Colon (tissue), 2 donors: Measurements from ENCODE around the gene ASXL1.
"Not testable (repeated sequence)": the region's sequence is repeated elsewhere in the genome, so short reads cannot be mapped to it uniquely, and the experiment has no call there.

Source experiments
- FAIRE-seq: peaks from 2 replicates; lab custom pipeline; 2012; peaks lifted over from hg19 to GRCh38; lab: Jason Lieb, UNC
- donor health status: control.
- donor health status: control.

ASXL1 gene

GRCh38 chr20:32363492-32363891 is 5.4 kb downstream of the ASXL1 start:
- FAIRE-seq, result no peak

GRCh38 chr20:32364554-32365208 is 6.5 kb downstream of the ASXL1 start:
- FAIRE-seq, result no peak

GRCh38 chr20:32365564-32365963 is 7.4 kb downstream of the ASXL1 start:
- FAIRE-seq, result no peak

- no peak for FAIRE-seq
Observed at GRCh38 chr20:32366380-32366779, 8.2 kb downstream of the ASXL1 start.

- no peak for FAIRE-seq
Observed at GRCh38 chr20:32368323-32368722, 10.2 kb downstream of the ASXL1 start.

- no peak for FAIRE-seq
Observed at GRCh38 chr20:32368925-32369324, 10.8 kb downstream of the ASXL1 start.

- no peak for FAIRE-seq
Observed at GRCh38 chr20:32370897-32371296, 12.8 kb downstream of the ASXL1 start.

- no peak for FAIRE-seq
Observed at GRCh38 chr20:32378461-32378860, 20.3 kb downstream of the ASXL1 start.

GRCh38 chr20:32380037-32380436 is 21.9 kb downstream of the ASXL1 start:
- not testable (repeated sequence) for FAIRE-seq

- no peak for FAIRE-seq
Observed at GRCh38 chr20:32380745-32381144, 22.6 kb downstream of the ASXL1 start.

- no peak for FAIRE-seq
Observed at GRCh38 chr20:32382102-32382950, 24.2 kb downstream of the ASXL1 start.

- FAIRE-seq, result not testable (repeated sequence)
Observed at GRCh38 chr20:32383441-32383840, 25.3 kb downstream of the ASXL1 start.

- FAIRE-seq, result no peak
Observed at GRCh38 chr20:32385541-32385940, 27.4 kb downstream of the ASXL1 start.

GRCh38 chr20:32386091-32386490 is 28.0 kb downstream of the ASXL1 start:
- FAIRE-seq, result no peak

- FAIRE-seq, result no peak
Observed at GRCh38 chr20:32387252-32387651, 29.1 kb downstream of the ASXL1 start.

- no peak for FAIRE-seq
Observed at GRCh38 chr20:32391003-32391402, 32.9 kb downstream of the ASXL1 start.

- no peak for FAIRE-seq
Observed at GRCh38 chr20:32395066-32395465, 36.9 kb downstream of the ASXL1 start.

GRCh38 chr20:32396646-32397160 is 38.6 kb downstream of the ASXL1 start:
- FAIRE-seq, result no peak

- FAIRE-seq, result no peak
Observed at GRCh38 chr20:32397567-32398084, 39.5 kb downstream of the ASXL1 start.

- no peak for FAIRE-seq
Observed at GRCh38 chr20:32400476-32400875, 42.3 kb downstream of the ASXL1 start.

- no peak for FAIRE-seq
Observed at GRCh38 chr20:32404017-32404416, 45.9 kb downstream of the ASXL1 start.

GRCh38 chr20:32406701-32407100 is 48.6 kb downstream of the ASXL1 start:
- FAIRE-seq, result no peak

- not testable (repeated sequence) for FAIRE-seq
Observed at GRCh38 chr20:32407131-32407750, 49.1 kb downstream of the ASXL1 start.
